B cell (primary cell): Measurements from ENCODE around the gene HHIPL1. TPM values are rescaled to one million over a fixed set of nuclear protein-coding genes. Genes with fewer than 3 reads are reported as not detected.

Experiments used
- ATAC-seq: fragments of 200-7000 bp; cut with Tn5 transposase; one replicate; pipeline ENCODE4 v1.10.0; 2021; ENCODE audit warnings: low read depth, mild to moderate bottlenecking, moderate number of reproducible peaks, moderate library complexity
- CTCF ChIA-PET: fragments of 350-600 bp; sonication (Branson Sonifier 250); formaldehyde crosslinking; loops from one replicate; lab custom pipeline; 2021; ENCODE audit warnings: antibody characterized with exemption, inconsistent platforms; lab: Charles Lee
- POLR2A ChIA-PET: fragments of 350-600 bp; sonication (Branson Sonifier 250); formaldehyde crosslinking; loops from one replicate; lab custom pipeline; 2021; ENCODE audit warnings: antibody characterized with exemption; lab: Charles Lee
- DNase-seq: peaks from one replicate; pipeline ENCODE4 v3.0.0; 2013
- H2AFZ ChIP-seq: 2 replicates; pipeline ENCODE4 v1.6.1; 2012; ENCODE audit warnings: mild to moderate bottlenecking, low read depth, low read length; ENCODE audit not compliant: insufficient read depth, poor library complexity, severe bottlenecking
- H3K27ac ChIP-seq, 2 donors: 1 replicate in 1 of 2; 2 replicates in 1 of 2; pipeline ENCODE4 v1.5.1; 2012 to 2013; ENCODE audit warnings: low read length in 2 of 2, mild to moderate bottlenecking in 2 of 2, moderate library complexity in 1 of 2
- H3K27me3 ChIP-seq, 4 experiments: fragments of 200-600 bp in 1 of 4; sonication (generic) in 1 of 4; replicated peaks in 1 of 4; 1 replicate in 2 of 4; 2 replicates in 2 of 4; pipeline versions ENCODE4 v1.6.1 to v1.7.0; 2013 to 2016; ENCODE audit warnings: low read length in 3 of 4, mild to moderate bottlenecking in 2 of 4, mixed read lengths in 1 of 4, moderate library complexity in 1 of 4; ENCODE audit not compliant: insufficient read depth in 4 of 4, control insufficient read depth in 3 of 4; ENCODE audit errors: control extremely low read depth in 1 of 4
- H3K36me3 ChIP-seq, 2 experiments: replicated peaks in 1 of 2; 1 replicate in 1 of 2; 2 replicates in 1 of 2; pipeline versions ENCODE4 v1.6.1 to v1.7.1; 2013; ENCODE audit warnings: low read length in 1 of 2; ENCODE audit not compliant: insufficient read depth in 2 of 2, control insufficient read depth in 1 of 2; ENCODE audit errors: control extremely low read depth in 1 of 2, extremely low read depth in 1 of 2
- H3K4me1 ChIP-seq, 2 donors: fragments of 200-600 bp in 1 of 2; sonication (generic) in 1 of 2; 1 replicate in 1 of 2; 2 replicates in 1 of 2; pipeline versions ENCODE4 v1.5.1 to v1.6.1; 2013 to 2017; ENCODE audit warnings: low read length in 2 of 2; ENCODE audit not compliant: control insufficient read depth in 2 of 2, insufficient read depth in 2 of 2
- H3K4me2 ChIP-seq: replicated peaks from 2 replicates; pipeline ENCODE3; 2012; ENCODE audit warnings: mild to moderate bottlenecking, low read depth, low read length; ENCODE audit not compliant: poor library complexity, severe bottlenecking
- H3K4me3 ChIP-seq, 5 experiments: fragments of 200-600 bp in 1 of 5; sonication (generic) in 1 of 5; 1 replicate in 3 of 5; 2 replicates in 2 of 5; pipeline versions ENCODE4 v1.5.1 to v1.7.0; 2011 to 2016; ENCODE audit warnings: low read length in 4 of 5, mild to moderate bottlenecking in 4 of 5, low read depth in 2 of 5, control low read depth in 1 of 5, moderate library complexity in 1 of 5; ENCODE audit not compliant: insufficient read depth in 1 of 5; ENCODE audit errors: control extremely low read depth in 1 of 5, extremely low read depth in 1 of 5
- H3K79me2 ChIP-seq: fragments of 200-600 bp; sonication (generic); one replicate; pipeline ENCODE4 v1.6.0; 2016; ENCODE audit warnings: low read length; ENCODE audit not compliant: control insufficient read depth, insufficient read depth
- H3K9ac ChIP-seq: fragments of 200-600 bp; sonication (generic); 2 replicates; pipeline ENCODE4 v1.6.1; 2017; ENCODE audit warnings: mild to moderate bottlenecking, low read length, moderate library complexity
- H3K9me3 ChIP-seq, 3 donors: one replicate each; pipeline versions ENCODE4 v1.6.1 to v1.7.1; 2013; ENCODE audit warnings: low read length in 2 of 3; ENCODE audit not compliant: control insufficient read depth in 2 of 3, insufficient read depth in 1 of 3; ENCODE audit errors: control extremely low read depth in 1 of 3
- H4K20me1 ChIP-seq: 2 replicates; pipeline ENCODE4 v1.6.0; 2012; ENCODE audit warnings: mild to moderate bottlenecking, low read length; ENCODE audit not compliant: insufficient read depth, control insufficient read depth, poor library complexity, severe bottlenecking
- H3K27ac Mint-ChIP-seq: one replicate; pipeline ENCODE4 v1.8.0; 2021; ENCODE audit warnings: mixed read lengths
- H3K27me3 Mint-ChIP-seq: one replicate; pipeline ENCODE4 v1.8.0; 2021; ENCODE audit warnings: mixed read lengths
- H3K4me1 Mint-ChIP-seq: one replicate; pipeline ENCODE4 v1.8.0; 2021; ENCODE audit warnings: mixed read lengths
- H3K4me3 Mint-ChIP-seq: one replicate; pipeline ENCODE4 v1.8.0; 2021; ENCODE audit warnings: mixed read lengths
- H3K9me3 Mint-ChIP-seq: one replicate; pipeline ENCODE4 v1.8.0; 2022; ENCODE audit warnings: mixed read lengths; ENCODE audit not compliant: insufficient read depth
- EZH2 ChIP-seq: IDR thresholded peaks from 2 replicates; pipeline ENCODE4 v1.6.1; 2012; ENCODE audit warnings: borderline replicate concordance, low read depth, mild to moderate bottlenecking, moderate library complexity, low read length; ENCODE audit not compliant: insufficient read depth, poor library complexity, severe bottlenecking
- WGBS: methylation state at CpG from one replicate; pipeline ENCODE4 v1.1.5; 2013; ENCODE audit warnings: missing lambda C conversion rate; ENCODE audit not compliant: insufficient coverage; 5-methylcytosine and 5-hydroxymethylcytosine counted together
- intact Hi-C: fragments of 100-400 bp; cut with micrococcal nuclease; formaldehyde crosslinking; loops from one replicate; pipeline ENCODE4 v1.10.0; 2022
- polyA plus RNA-seq: library from polyadenylated mRNA; depleted of rRNA; stranded (reverse); fragments of >200 nt; gene quantifications from 2 replicates; pipeline ENCODE4 v1.2.3, GENCODE V29; 2012
- total RNA-seq, 2 donors: library from RNA; stranded (reverse); fragments of 120-200 nt in 1 of 2; gene quantifications; 1 replicate in 1 of 2; 2 replicates in 1 of 2; pipeline versions ENCODE4 v1.2.3 to v1.2.4, GENCODE V29; 2013 to 2022
- TF ChIP-seq, protein P1 (sequence below): fragments of 200-600 bp; IDR thresholded peaks from one replicate; pipeline ENCODE4 v1.8.0; 2022; ENCODE audit warnings: antibody characterized with exemption, mild to moderate bottlenecking

The HHIPL1 gene
- total and polyA plus RNA-seq, 2 donors (not counting 1 experiment from before 2014, with no cell fraction given), result not detected

DNA sequence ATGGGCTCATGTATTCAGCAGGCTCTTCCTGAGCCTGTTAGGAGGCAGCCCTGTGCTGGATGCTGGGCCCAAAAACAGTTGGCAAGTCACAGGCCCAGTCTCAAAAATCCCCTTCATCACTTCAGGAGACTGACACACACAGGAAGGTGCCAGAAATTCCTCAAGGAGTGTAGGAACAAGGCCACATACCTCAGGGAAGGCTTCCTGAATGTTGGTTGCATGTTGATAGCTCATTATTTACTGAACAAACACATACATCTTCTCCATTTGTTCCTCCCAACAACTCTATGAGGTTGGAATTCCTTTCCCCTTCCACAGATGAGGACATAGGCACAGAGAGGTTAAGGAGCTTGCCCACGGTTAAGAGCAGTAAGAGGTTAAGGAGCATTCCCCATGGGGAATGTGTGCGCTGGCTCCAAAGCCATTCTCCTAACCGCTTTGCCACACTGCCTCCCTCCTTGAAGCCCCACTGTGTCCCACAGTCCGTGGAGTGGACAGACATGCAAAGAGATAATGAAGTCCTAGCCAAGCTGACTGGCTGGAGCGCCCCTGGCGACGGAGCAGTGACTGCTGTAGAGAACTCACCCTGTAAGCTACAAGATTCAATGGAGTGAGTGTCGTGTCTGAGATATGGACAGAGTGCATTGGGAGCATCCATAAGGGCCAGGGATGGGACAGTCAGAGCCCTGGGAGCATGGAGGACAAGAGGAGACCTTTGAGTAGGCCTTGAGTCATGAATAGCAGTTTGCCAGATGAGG lies 3.3 kb downstream of the HHIPL1 start:
- Mint-ChIP-seq H3K27ac (no peak overlapping the region), H3K4me3 (no peak overlapping the region), H3K9me3 (no peaks in the 10 kb centered on the region), H3K27me3 (peaks cover 32% of the 10 kb centered on the region), H3K4me1 (peaks cover 5% of the 10 kb centered on the region)
- Histone ChIP-seq H3K36me3 (no peaks in the 10 kb centered on the region), H3K4me2 (no peak overlapping the region), H3K9ac (no peak overlapping the region), H3K9me3 (peaks cover 0 to 6% (median 0%) of the 10 kb centered on the region in 3 donors), H3K27me3 (peaks cover 0 to 29% (median 8%) of the 10 kb centered on the region in 4 experiments), H4K20me1 (no peaks in the 10 kb centered on the region), H3K4me3 (no peak overlapping the region), H3K79me2 (no peaks in the 10 kb centered on the region), H3K27ac (no peak overlapping the region), H3K4me1 (peaks cover 3% of the 10 kb centered on the region in 2 donors), H2AFZ (no peak overlapping the region)
- 86% methylated on average over 8 of the region's 8 CpGs for WGBS
- ChIA-PET POLR2A (no interaction called here), CTCF (no interaction called here)
- TF ChIP-seq, protein P1, sequence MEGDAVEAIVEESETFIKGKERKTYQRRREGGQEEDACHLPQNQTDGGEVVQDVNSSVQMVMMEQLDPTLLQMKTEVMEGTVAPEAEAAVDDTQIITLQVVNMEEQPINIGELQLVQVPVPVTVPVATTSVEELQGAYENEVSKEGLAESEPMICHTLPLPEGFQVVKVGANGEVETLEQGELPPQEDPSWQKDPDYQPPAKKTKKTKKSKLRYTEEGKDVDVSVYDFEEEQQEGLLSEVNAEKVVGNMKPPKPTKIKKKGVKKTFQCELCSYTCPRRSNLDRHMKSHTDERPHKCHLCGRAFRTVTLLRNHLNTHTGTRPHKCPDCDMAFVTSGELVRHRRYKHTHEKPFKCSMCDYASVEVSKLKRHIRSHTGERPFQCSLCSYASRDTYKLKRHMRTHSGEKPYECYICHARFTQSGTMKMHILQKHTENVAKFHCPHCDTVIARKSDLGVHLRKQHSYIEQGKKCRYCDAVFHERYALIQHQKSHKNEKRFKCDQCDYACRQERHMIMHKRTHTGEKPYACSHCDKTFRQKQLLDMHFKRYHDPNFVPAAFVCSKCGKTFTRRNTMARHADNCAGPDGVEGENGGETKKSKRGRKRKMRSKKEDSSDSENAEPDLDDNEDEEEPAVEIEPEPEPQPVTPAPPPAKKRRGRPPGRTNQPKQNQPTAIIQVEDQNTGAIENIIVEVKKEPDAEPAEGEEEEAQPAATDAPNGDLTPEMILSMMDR, result no peak
- TF ChIP-seq EZH2, result no peak
- intact Hi-C loops, result no loop called here
- ATAC-seq (no peak), DNase-seq (no peak)

DNA sequence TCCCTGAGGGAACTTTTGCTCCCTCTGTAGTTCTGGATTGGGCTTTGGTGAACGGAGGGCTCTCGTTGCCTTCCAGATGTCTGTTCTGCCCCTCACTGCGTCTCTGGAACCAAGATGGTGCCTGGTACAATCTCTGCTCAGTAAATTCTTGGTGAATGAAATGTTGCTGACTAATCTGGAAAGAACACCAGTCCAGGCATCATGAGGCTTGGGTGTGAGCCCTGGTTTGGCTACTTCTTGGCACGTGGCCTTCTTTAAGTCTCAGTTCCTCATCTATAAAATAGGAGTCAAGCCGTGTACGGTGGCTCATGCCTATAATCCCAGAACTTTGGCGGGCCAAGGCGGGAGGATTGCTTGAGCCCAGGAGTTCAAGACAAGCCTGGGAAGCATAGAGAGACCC lies 4.3 kb downstream of the HHIPL1 start:
- H3K27ac Mint-ChIP-seq, result no peak overlapping the region
- CTCF ChIA-PET, result no interaction called here
- 75% methylated on average over 8 of the region's 8 CpGs for WGBS
- H3K79me2 ChIP-seq, result no peaks in the 10 kb centered on the region
- TF ChIP-seq, protein P1, result no peak
- TF ChIP-seq EZH2, result no peak
- H3K9me3 ChIP-seq, result peaks cover 0 to 6% (median 0%) of the 10 kb centered on the region in 3 donors
- no peak overlapping the region for H3K27ac ChIP-seq
- H3K9me3 Mint-ChIP-seq, result no peaks in the 10 kb centered on the region
- no peak overlapping the region for H2AFZ ChIP-seq
- H3K36me3 ChIP-seq, result no peaks in the 10 kb centered on the region
- H3K4me2 ChIP-seq, result no peak overlapping the region
- H3K4me1 Mint-ChIP-seq, result peaks cover 2% of the 10 kb centered on the region
- H3K9ac ChIP-seq, result no peak overlapping the region
- ATAC-seq (no peak), DNase-seq (no peak)
- peaks cover 0 to 25% (median 5%) of the 10 kb centered on the region in 4 experiments for H3K27me3 ChIP-seq
- intact Hi-C loops, result no loop called here
- no peaks in the 10 kb centered on the region for H4K20me1 ChIP-seq
- peaks cover 3% of the 10 kb centered on the region in 2 donors for H3K4me1 ChIP-seq
- no peak overlapping the region for H3K4me3 ChIP-seq
- H3K27me3 Mint-ChIP-seq, result peaks cover 30% of the 10 kb centered on the region
- no peak overlapping the region for H3K4me3 Mint-ChIP-seq
- POLR2A ChIA-PET, result no interaction called here
